RWPE1 (cell line): Measurements from ENCODE around the gene TEX30.

Experiments used
- CTCF ChIA-PET: fragments of 350-600 bp; sonication (Branson Sonifier 250); formaldehyde crosslinking; extraction: SDS; loops from one replicate; lab custom pipeline; 2021; lab: Yijun Ruan, JAX
- POLR2A ChIA-PET: fragments of 400-600 bp; formaldehyde crosslinking; extraction: SDS; loops from one replicate; lab custom pipeline; 2020; ENCODE audit warnings: antibody characterized with exemption; ENCODE audit not compliant: low non-redundant PET; lab: Yijun Ruan, JAX
- DNase-seq: peaks from one replicate; pipeline ENCODE4 v3.0.0; 2012; ENCODE audit warnings: low spot score
- H3K27ac ChIP-seq: fragments of 450-650 bp; 2 replicates; pipeline ENCODE4 v1.5.1; 2017
- TF ChIP-seq, protein P1 (sequence below): fragments of 450-650 bp; conservative IDR thresholded peaks from 2 replicates; pipeline ENCODE4 v1.5.1; 2017; ENCODE audit warnings: low read depth, mild to moderate bottlenecking

The TEX30 gene

DNA sequence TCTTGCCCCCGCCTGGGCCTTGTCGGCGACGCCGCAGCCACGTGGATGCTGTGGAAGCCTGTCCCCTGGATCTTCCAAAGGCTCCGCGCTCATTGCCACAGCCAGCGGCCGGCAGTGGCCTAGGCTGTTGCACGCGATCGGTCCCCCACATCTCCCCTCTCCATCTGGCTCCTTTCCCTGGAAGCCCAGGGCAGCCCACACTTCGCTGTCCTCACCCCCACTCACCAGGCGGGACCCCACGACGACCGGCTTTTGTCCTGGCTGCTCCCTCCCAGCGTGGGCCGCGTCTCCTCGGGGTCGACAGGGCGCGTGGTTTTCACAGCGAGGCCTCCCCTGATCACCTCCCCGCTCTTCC is 605 bp upstream of the TEX30 start:
- no peak for DNase-seq
- ChIA-PET POLR2A (interaction anchor here (0.6 kb wide), 1 partner anchor 52 kb away, joined by 3 read pairs; no protein-coding TSS in a partner anchor), CTCF (interaction anchor here (0.7 kb wide), 1 partner anchor 8 kb away, joined by 3 read pairs; no protein-coding TSS in a partner anchor)
- H3K27ac ChIP-seq, result peak overlapping the region; percentile 81
- TF ChIP-seq, protein P1, sequence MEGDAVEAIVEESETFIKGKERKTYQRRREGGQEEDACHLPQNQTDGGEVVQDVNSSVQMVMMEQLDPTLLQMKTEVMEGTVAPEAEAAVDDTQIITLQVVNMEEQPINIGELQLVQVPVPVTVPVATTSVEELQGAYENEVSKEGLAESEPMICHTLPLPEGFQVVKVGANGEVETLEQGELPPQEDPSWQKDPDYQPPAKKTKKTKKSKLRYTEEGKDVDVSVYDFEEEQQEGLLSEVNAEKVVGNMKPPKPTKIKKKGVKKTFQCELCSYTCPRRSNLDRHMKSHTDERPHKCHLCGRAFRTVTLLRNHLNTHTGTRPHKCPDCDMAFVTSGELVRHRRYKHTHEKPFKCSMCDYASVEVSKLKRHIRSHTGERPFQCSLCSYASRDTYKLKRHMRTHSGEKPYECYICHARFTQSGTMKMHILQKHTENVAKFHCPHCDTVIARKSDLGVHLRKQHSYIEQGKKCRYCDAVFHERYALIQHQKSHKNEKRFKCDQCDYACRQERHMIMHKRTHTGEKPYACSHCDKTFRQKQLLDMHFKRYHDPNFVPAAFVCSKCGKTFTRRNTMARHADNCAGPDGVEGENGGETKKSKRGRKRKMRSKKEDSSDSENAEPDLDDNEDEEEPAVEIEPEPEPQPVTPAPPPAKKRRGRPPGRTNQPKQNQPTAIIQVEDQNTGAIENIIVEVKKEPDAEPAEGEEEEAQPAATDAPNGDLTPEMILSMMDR, result no peak

DNA sequence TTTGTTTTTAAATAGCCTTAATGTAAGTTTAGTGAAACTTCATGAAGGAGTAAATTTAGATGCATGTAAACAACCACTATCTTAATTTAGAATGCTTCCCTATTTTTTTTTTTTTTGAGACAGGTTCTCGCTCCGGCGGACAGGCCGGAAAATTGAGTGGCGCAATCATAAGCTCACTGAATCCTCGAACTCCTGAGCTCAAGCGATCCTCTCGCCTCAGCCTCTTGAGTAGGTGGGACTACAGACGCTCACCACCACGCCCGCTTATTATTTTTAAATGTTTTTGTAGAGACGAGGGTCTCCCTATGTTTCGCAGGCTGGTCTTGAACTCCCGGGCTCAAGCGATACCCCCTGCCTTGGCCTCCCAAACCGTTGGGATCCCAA is 1.6 kb downstream of the TEX30 start:
- CTCF ChIA-PET, result interaction anchor here (0.9 kb wide), 1 partner anchor 21 kb away, joined by 4 read pairs; no protein-coding TSS in a partner anchor
- POLR2A ChIA-PET, result no interaction called here
- no peak overlapping the region for H3K27ac ChIP-seq
- DNase-seq, result no peak
- TF ChIP-seq, protein P1, result no peak

DNA sequence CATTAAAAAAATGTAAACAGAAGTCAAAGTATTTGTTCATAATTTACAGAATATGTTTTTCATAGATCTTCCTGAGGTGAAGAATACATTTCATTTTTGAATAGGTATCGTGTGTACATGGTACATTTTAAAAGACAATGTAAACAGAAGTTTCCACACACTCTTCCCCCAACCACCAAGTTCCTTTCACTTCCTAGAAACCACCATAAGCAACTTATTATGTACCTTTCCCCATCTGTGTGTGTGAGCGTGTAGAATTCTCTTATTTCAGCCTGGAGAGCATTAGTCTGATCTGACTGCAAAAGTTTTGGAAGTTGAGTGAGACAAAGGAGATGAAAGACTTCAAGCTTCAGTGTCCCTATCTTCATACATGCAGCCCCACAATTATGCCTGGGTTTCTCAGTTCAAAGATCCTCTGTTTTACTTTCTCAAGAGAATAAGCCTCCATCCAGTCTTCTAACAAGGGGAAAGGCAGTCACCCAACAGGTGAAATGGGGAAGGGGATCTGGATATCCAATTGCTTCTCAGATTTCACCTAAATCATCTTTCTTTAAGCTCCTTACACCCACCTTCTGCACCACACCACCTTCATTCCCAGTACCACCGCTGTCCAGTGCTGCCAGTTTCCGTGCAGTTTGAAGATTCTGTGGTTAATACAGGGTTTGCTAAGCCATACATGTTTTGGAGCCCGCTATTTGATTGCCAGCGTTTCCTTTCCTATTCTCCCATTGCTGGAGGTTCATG is 2.1 kb downstream of the TEX30 start:
- CTCF ChIA-PET, result interaction anchor here (0.9 kb wide), 1 partner anchor 22 kb away, joined by 4 read pairs; no protein-coding TSS in a partner anchor
- POLR2A ChIA-PET, result no interaction called here
- no peak for DNase-seq
- TF ChIP-seq, protein P1, result no peak
- no peak overlapping the region for H3K27ac ChIP-seq

DNA sequence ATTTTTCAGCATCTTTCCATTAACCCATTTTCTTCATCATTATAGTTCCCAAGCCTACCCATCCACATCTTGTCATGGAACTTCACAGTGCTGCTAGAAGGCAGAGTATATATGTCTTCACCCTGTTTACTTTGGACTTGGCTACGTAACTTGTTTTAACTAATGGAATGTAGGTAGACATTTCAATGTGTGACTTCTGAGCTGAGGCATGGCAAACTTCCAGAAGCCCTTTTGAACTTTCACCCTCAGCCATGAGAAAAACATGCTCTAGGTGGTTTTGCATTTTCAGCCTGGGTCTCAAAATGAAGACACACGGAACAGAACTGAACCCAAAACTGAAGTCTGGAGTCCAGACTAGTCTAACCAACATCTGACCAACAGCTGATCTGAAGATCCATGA is 3.2 kb downstream of the TEX30 start:
- TF ChIP-seq, protein P1, result no peak
- no peak for DNase-seq
- CTCF ChIA-PET, result no interaction called here
- POLR2A ChIA-PET, result no interaction called here
- no peak overlapping the region for H3K27ac ChIP-seq

DNA sequence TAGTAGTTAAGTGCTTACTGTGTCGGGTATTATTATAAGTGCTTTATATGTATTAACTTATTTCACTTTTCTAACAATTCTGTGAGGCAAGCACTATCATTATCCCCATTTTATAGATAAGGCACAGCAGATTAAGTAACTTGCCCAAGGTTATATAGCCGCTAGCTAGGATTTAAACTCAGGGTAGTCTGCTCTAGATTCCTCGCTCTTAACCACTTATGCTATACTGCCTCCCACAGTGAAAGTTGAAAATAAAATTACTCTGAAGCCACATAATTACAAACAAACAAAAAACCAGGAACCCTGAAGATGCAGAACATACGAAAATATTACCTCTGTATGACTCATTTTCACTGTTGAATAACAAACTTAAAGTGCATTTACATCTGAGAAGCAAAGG is 3.9 kb downstream of the TEX30 start:
- CTCF ChIA-PET, result interaction anchor here (0.7 kb wide), 1 partner anchor 51 kb away, joined by 3 read pairs; no protein-coding TSS in a partner anchor
- POLR2A ChIA-PET, result no interaction called here
- no peak for DNase-seq
- TF ChIP-seq, protein P1, result no peak
- no peak overlapping the region for H3K27ac ChIP-seq

DNA sequence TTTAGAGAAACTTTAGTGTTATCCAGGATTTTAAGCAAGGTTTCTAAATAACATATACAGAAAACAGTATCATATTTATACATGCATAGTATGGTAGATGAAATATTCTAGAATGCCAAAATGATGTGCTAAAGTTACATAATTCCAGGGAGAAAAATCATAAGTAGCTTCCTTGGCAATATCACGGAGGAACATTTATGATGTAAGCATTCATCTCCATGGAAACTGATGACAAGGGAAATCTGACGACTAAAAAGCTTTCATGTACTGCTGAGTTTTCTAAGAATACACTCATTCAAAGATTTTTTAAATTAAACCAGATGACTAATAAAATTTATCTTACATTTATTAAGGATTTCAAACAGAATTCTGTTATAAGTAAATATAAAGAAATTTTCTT is 4.7 kb downstream of the TEX30 start:
- TF ChIP-seq, protein P1, result no peak
- DNase-seq, result no peak
- H3K27ac ChIP-seq, result no peak overlapping the region
- POLR2A ChIA-PET, result no interaction called here
- CTCF ChIA-PET, result interaction anchor here (0.6 to 0.7 kb wide), 4 partner anchors 27 to 840 kb away, joined by 3 read pairs; no protein-coding TSS in a partner anchor
